Liver (tissue), 9 donors: ENCODE results near the gene PIMREG. TPM values are rescaled to one million over a fixed set of nuclear protein-coding genes. Genes with fewer than 3 reads are reported as not detected.

Experiments
- DNase-seq: peaks from one replicate; pipeline ENCODE4 v3.0.0-alpha.2; 2017; ENCODE audit warnings: low spot score
- H3K27ac ChIP-seq, 2 donors: one replicate each; pipeline ENCODE4 v1.7.0; 2013; ENCODE audit warnings: inconsistent platforms in 2 of 2, low read length in 2 of 2, control low read depth in 1 of 2, low read depth in 1 of 2, mild to moderate bottlenecking in 1 of 2
- H3K27me3 ChIP-seq, 4 donors: one replicate each; pipeline versions ENCODE4 v1.6.1 to v1.7.0; 2013; ENCODE audit warnings: low read length in 3 of 4, inconsistent platforms in 1 of 4, mild to moderate bottlenecking in 1 of 4, moderate library complexity in 1 of 4; ENCODE audit not compliant: control insufficient read depth in 4 of 4, insufficient read depth in 4 of 4
- H3K36me3 ChIP-seq, 4 donors: one replicate each; pipeline versions ENCODE4 v1.6.1 to v1.7.0; 2013; ENCODE audit warnings: low read length in 3 of 4, mild to moderate bottlenecking in 3 of 4, low read depth in 1 of 4, moderate library complexity in 1 of 4; ENCODE audit not compliant: control insufficient read depth in 4 of 4, insufficient read depth in 3 of 4
- H3K4me1 ChIP-seq, 4 donors: one replicate each; pipeline versions ENCODE4 v1.6.1 to v1.7.0; 2013; ENCODE audit warnings: low read length in 3 of 4, mild to moderate bottlenecking in 3 of 4, moderate library complexity in 1 of 4; ENCODE audit not compliant: control insufficient read depth in 4 of 4, insufficient read depth in 4 of 4
- H3K4me3 ChIP-seq, 3 donors: one replicate each; pipeline versions ENCODE4 v1.6.1 to v1.7.0; 2013; ENCODE audit warnings: low read length in 3 of 3, control low read depth in 1 of 3, low read depth in 1 of 3, mild to moderate bottlenecking in 1 of 3
- H3K9ac ChIP-seq, 2 donors: one replicate each; pipeline ENCODE4 v1.7.0; 2013; ENCODE audit warnings: low read length in 2 of 2, mild to moderate bottlenecking in 2 of 2, moderate library complexity in 2 of 2, control low read depth in 1 of 2, low read depth in 1 of 2
- H3K9me3 ChIP-seq, 4 donors: one replicate each; pipeline versions ENCODE4 v1.6.1 to v1.7.0; 2013; ENCODE audit warnings: low read length in 3 of 4; ENCODE audit not compliant: control insufficient read depth in 4 of 4
- EGR1 ChIP-seq, 2 donors: IDR thresholded peaks; 2 replicates each; pipeline ENCODE4 v1.6.1; 2016 to 2018; ENCODE audit warnings: antibody characterized with exemption in 2 of 2, low read depth in 2 of 2
- FOXA1 ChIP-seq: IDR thresholded peaks from 2 replicates; pipeline ENCODE4 v1.6.1; 2016; ENCODE audit warnings: antibody characterized with exemption
- FOXA2 ChIP-seq: IDR thresholded peaks from 2 replicates; pipeline ENCODE4 v1.6.1; 2016; ENCODE audit warnings: antibody characterized with exemption
- GABPA ChIP-seq, 2 donors: IDR thresholded peaks in 1 of 2; conservative IDR thresholded peaks in 1 of 2; 2 replicates each; pipeline ENCODE4 v1.6.1; 2016; ENCODE audit warnings: antibody characterized with exemption in 2 of 2, mild to moderate bottlenecking in 1 of 2, moderate library complexity in 1 of 2
- HNF4A ChIP-seq, 2 donors: conservative IDR thresholded peaks; 2 replicates each; pipeline ENCODE4 v1.6.1; 2016; ENCODE audit warnings: antibody characterized with exemption in 2 of 2, mild to moderate bottlenecking in 2 of 2
- JUND ChIP-seq, 2 donors: IDR thresholded peaks; 2 replicates each; pipeline ENCODE4 v1.6.1; 2016; ENCODE audit warnings: antibody characterized with exemption in 2 of 2
- NR2F2 ChIP-seq: IDR thresholded peaks from 2 replicates; pipeline ENCODE4 v1.6.1; 2016; ENCODE audit warnings: antibody characterized with exemption
- RAD21 ChIP-seq, 2 donors: IDR thresholded peaks; 2 replicates each; pipeline ENCODE4 v1.6.1; 2016; ENCODE audit warnings: antibody characterized with exemption in 2 of 2, mild to moderate bottlenecking in 2 of 2
- RXRA ChIP-seq, 2 donors: IDR thresholded peaks; 2 replicates each; pipeline ENCODE4 v1.6.1; 2017 to 2018; ENCODE audit warnings: antibody characterized with exemption in 2 of 2, mild to moderate bottlenecking in 1 of 2
- SP1 ChIP-seq: IDR thresholded peaks from 2 replicates; pipeline ENCODE4 v1.6.1; 2018; ENCODE audit warnings: antibody characterized with exemption, mild to moderate bottlenecking
- TAF1 ChIP-seq: conservative IDR thresholded peaks from 2 replicates; pipeline ENCODE4 v1.6.1; 2016; ENCODE audit warnings: antibody characterized with exemption, mild to moderate bottlenecking
- YY1 ChIP-seq: IDR thresholded peaks from 2 replicates; pipeline ENCODE4 v1.6.1; 2016; ENCODE audit warnings: antibody characterized with exemption, mild to moderate bottlenecking
- WGBS: extraction: QIAGEN DNeasy Blood & Tissue Kit; methylation state at CpG from one replicate; pipeline ENCODE4 v1.1.7; 2013; 5-methylcytosine and 5-hydroxymethylcytosine counted together
- polyA plus RNA-seq, 2 donors: library from polyadenylated mRNA; stranded (reverse) in 1 of 2; unstranded in 1 of 2; fragments of 200-250 nt in 1 of 2; fragments of >200 nt in 1 of 2; fragmentation: Nextera tagmentation in 1 of 2; extraction: Ambion mirVana in 1 of 2; gene quantifications; one replicate each; pipeline versions ENCODE4 v1.2.1 to v1.2.3, GENCODE V29; 2013 to 2015
- total RNA-seq, 2 donors: library from RNA; depleted of rRNA; stranded (reverse); fragments of >200 nt; gene quantifications; one replicate each; pipeline ENCODE4 v1.2.3, GENCODE V29; 2014
- TF ChIP-seq, protein P1 (sequence below): fragments of 150-350 bp; IDR thresholded peaks from 2 replicates; pipeline ENCODE4 v1.5.1; 2017; ENCODE audit warnings: improper control_type of control experiment, low read depth, low read length; ENCODE audit not compliant: missing input control
- TF ChIP-seq, protein P2 (sequence below): IDR thresholded peaks from 2 replicates; pipeline ENCODE4 v1.6.1; 2016; ENCODE audit warnings: antibody characterized with exemption, mild to moderate bottlenecking
- TF ChIP-seq, protein P3 (sequence below): IDR thresholded peaks from 2 replicates; pipeline ENCODE4 v1.6.1; 2016; ENCODE audit warnings: antibody characterized with exemption
- TF ChIP-seq, protein P4 (sequence below): IDR thresholded peaks from 2 replicates; pipeline ENCODE4 v1.6.1; 2016; ENCODE audit warnings: antibody characterized with exemption
- donor health status: healthy.
- donor health status: healthy.
- donor health status: healthy.
- donor health status: healthy.
- donor health status: healthy.

PIMREG gene
- total and polyA plus RNA-seq, 4 donors, result 0.10 to 5.2 (median 0.75) TPM; not detected in 1

DNA sequence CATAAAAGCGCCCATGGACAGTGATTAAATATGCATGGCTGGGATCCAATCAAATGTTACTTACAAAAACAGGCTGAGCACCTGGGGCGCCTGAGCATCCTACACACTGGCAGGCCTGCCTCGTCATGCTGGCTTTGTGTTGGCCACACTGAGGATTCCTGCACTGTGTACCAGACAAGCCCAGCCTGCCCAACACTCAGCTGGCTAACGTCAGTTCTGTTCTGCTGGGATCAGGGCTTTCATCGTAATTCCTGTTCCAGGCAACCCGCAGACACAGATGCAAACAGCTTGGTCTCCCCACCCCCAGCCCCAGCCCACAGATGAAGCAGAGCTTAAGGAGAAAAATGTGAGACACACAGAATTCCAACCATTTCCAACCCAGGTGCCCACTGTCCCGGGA lies 30.7 kb downstream of the PIMREG start:
- TF ChIP-seq FOXA2 (no peak), TAF1 (no peak), EGR1 (IDR thresholded peaks at IDR 0.05; ENCODE audit: low read depth in 2 of 2) (no peak), NR2F2 (no peak), JUND (IDR thresholded peaks at IDR 0.05) (no peak), GABPA (IDR thresholded peaks at IDR 0.05 in 1 of 2, conservative IDR thresholded peaks at IDR 0.05 in 1 of 2) (no peak), RAD21 (IDR thresholded peaks at IDR 0.05) (no peak), HNF4A (conservative IDR thresholded peaks at IDR 0.05) (no peak), SP1 (no peak), YY1 (no peak), RXRA (IDR thresholded peaks at IDR 0.05) (no peak), FOXA1 (no peak)
- TF ChIP-seq, protein P1, sequence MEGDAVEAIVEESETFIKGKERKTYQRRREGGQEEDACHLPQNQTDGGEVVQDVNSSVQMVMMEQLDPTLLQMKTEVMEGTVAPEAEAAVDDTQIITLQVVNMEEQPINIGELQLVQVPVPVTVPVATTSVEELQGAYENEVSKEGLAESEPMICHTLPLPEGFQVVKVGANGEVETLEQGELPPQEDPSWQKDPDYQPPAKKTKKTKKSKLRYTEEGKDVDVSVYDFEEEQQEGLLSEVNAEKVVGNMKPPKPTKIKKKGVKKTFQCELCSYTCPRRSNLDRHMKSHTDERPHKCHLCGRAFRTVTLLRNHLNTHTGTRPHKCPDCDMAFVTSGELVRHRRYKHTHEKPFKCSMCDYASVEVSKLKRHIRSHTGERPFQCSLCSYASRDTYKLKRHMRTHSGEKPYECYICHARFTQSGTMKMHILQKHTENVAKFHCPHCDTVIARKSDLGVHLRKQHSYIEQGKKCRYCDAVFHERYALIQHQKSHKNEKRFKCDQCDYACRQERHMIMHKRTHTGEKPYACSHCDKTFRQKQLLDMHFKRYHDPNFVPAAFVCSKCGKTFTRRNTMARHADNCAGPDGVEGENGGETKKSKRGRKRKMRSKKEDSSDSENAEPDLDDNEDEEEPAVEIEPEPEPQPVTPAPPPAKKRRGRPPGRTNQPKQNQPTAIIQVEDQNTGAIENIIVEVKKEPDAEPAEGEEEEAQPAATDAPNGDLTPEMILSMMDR, result no peak
- TF ChIP-seq, protein P2, sequence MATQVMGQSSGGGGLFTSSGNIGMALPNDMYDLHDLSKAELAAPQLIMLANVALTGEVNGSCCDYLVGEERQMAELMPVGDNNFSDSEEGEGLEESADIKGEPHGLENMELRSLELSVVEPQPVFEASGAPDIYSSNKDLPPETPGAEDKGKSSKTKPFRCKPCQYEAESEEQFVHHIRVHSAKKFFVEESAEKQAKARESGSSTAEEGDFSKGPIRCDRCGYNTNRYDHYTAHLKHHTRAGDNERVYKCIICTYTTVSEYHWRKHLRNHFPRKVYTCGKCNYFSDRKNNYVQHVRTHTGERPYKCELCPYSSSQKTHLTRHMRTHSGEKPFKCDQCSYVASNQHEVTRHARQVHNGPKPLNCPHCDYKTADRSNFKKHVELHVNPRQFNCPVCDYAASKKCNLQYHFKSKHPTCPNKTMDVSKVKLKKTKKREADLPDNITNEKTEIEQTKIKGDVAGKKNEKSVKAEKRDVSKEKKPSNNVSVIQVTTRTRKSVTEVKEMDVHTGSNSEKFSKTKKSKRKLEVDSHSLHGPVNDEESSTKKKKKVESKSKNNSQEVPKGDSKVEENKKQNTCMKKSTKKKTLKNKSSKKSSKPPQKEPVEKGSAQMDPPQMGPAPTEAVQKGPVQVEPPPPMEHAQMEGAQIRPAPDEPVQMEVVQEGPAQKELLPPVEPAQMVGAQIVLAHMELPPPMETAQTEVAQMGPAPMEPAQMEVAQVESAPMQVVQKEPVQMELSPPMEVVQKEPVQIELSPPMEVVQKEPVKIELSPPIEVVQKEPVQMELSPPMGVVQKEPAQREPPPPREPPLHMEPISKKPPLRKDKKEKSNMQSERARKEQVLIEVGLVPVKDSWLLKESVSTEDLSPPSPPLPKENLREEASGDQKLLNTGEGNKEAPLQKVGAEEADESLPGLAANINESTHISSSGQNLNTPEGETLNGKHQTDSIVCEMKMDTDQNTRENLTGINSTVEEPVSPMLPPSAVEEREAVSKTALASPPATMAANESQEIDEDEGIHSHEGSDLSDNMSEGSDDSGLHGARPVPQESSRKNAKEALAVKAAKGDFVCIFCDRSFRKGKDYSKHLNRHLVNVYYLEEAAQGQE, result no peak
- TF ChIP-seq, protein P3, sequence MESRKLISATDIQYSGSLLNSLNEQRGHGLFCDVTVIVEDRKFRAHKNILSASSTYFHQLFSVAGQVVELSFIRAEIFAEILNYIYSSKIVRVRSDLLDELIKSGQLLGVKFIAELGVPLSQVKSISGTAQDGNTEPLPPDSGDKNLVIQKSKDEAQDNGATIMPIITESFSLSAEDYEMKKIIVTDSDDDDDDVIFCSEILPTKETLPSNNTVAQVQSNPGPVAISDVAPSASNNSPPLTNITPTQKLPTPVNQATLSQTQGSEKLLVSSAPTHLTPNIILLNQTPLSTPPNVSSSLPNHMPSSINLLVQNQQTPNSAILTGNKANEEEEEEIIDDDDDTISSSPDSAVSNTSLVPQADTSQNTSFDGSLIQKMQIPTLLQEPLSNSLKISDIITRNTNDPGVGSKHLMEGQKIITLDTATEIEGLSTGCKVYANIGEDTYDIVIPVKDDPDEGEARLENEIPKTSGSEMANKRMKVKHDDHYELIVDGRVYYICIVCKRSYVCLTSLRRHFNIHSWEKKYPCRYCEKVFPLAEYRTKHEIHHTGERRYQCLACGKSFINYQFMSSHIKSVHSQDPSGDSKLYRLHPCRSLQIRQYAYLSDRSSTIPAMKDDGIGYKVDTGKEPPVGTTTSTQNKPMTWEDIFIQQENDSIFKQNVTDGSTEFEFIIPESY, result no peak
- 88% methylated on average over 7 of the region's 7 CpGs for WGBS
- no peaks in the 10 kb centered on the region for H3K4me1 ChIP-seq
- no peaks in the 10 kb centered on the region for H3K36me3 ChIP-seq
- H3K9me3 ChIP-seq, result no peaks in the 10 kb centered on the region
- H3K4me3 ChIP-seq, result no peak overlapping the region
- no peak overlapping the region for H3K9ac ChIP-seq
- H3K27ac ChIP-seq, result no peak overlapping the region
- H3K27me3 ChIP-seq, result no peaks in the 10 kb centered on the region
- no peak for DNase-seq

DNA sequence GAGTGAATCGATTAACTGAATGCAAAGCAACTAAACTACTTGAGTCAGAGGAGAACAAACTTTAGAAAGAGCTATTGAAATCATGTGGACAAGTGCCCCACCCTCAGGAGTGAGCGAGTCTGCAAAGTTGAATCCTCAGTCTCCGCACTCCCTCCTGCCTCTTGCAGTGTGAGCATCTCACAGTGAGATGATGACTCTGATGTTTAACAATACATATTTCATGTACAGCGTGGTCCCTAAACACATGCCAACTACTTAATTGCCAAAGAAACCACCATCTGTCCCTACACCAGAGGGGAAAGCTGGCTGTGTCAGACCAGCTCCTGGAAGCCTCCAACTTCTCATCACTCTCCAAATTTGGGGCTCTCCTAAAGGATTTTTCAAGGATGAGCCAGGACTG lies 31.2 kb downstream of the PIMREG start:
- Histone ChIP-seq H3K36me3 (no peaks in the 10 kb centered on the region), H3K9me3 (no peaks in the 10 kb centered on the region), H3K27ac (no peak overlapping the region), H3K4me3 (no peak overlapping the region), H3K4me1 (no peaks in the 10 kb centered on the region), H3K27me3 (no peaks in the 10 kb centered on the region), H3K9ac (no peak overlapping the region)
- DNase-seq, result no peak
- WGBS, result 79% methylated on average over 4 of the region's 4 CpGs
- TF ChIP-seq, protein P4, sequence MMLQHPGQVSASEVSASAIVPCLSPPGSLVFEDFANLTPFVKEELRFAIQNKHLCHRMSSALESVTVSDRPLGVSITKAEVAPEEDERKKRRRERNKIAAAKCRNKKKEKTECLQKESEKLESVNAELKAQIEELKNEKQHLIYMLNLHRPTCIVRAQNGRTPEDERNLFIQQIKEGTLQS, result no peak
- TF ChIP-seq FOXA1 (no peak), SP1 (no peak), RXRA (IDR thresholded peaks at IDR 0.05) (no peak), YY1 (no peak), FOXA2 (no peak), TAF1 (no peak), GABPA (IDR thresholded peaks at IDR 0.05 in 1 of 2, conservative IDR thresholded peaks at IDR 0.05 in 1 of 2) (no peak), JUND (IDR thresholded peaks at IDR 0.05) (no peak), NR2F2 (no peak), EGR1 (IDR thresholded peaks at IDR 0.05; ENCODE audit: low read depth in 2 of 2) (no peak), RAD21 (IDR thresholded peaks at IDR 0.05) (no peak)
- TF ChIP-seq, protein P1, result no peak
- TF ChIP-seq, protein P3, result no peak
